Embryonic facial prominence (tissue), 1 donor: Measurements from ENCODE around the gene HMGB4.

Experiments
- DNase-seq: peaks from one replicate; pipeline ENCODE4 v3.0.0-alpha.2; 2016; ENCODE audit errors: extremely low spot score

HMGB4 gene

DNA sequence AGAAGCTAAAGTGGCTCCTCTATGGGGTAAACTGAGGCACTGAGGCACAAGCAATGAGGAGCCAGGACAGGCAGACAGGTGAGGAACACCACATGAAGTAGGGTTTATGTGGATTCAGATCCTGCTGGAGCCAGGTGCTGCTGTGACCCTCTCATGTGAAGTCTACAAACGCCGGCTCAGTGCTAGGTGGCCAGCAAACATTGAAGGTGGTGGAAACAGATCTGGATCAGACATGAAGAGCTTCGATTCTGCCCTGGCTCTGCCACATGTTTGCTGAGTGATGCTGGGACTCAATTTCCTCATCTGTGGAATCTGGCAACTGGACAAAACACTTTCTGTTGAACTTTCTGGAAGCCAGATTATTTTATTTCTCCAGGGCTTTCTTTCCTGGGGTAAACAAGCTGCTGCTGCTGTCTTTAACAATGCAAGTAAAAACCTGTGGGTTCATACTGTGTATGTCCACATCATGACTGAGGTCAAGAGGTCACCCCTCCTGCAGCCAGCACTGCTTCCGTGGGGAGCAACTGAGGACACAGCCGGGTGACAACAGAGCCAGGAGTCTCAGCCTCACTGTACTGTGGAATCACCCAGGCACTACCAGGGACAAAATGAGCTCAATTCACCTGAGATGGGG is 33.3 kb downstream of the HMGB4 start:
- DNase-seq, result no peak

DNA sequence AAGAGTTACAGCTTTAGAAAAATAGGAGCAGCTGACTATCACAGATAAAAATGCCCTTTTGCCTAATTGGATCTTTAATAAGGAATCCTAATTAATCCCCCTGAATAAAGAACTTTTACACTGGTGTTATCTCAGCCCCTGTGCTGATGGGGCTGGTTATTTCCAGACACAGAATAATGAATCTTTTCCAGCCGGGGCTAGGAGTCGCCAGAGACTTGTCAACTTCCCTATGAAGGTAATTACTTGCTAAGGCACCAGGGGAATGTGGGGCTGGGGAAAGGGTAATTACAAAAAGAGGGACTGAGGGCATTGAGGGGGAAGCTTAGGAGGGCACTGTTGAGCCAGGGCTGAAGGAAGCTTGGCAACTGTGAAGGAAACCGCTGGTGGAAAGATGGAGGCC is 34.5 kb downstream of the HMGB4 start:
- DNase-seq, result no peak

DNA sequence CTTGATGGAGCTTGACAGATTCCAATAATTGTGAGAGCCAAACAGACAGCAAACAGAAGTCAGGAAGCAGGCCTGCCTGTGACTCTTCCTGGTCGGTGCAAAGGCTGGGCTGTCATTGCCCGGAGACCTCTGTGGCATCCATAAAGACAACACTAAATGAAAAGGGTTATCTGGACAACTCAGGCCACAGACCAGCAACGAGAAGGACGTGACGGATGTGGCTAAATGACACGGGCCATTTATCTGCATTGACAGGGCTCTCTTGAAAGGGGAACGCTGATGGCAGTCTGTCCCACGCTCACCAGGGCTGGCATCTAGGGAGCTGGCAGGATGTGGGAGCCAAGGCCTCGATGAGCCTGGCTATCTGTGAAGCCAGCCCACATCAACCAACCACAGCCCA is 35.0 kb downstream of the HMGB4 start:
- no peak for DNase-seq

DNA sequence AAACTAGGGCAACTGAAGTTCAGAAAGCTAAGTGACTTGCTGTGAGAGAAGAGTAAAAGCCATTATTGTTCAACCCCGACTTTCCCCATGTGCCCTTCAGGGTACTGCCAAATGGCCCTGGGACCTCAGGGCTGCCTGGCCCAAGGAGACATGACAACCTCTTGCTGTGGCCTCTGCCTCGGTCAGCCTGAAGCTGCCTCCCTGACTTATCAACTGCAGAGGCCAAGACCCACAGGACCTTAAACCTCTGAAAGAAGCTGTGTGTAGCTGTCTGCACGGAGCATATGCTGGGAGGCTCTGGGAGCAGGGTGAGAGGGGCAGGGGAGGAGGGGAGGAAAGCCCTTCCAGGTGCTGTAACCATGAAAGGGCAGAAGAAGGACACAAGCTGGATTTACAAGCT is 35.9 kb downstream of the HMGB4 start:
- no peak for DNase-seq

DNA sequence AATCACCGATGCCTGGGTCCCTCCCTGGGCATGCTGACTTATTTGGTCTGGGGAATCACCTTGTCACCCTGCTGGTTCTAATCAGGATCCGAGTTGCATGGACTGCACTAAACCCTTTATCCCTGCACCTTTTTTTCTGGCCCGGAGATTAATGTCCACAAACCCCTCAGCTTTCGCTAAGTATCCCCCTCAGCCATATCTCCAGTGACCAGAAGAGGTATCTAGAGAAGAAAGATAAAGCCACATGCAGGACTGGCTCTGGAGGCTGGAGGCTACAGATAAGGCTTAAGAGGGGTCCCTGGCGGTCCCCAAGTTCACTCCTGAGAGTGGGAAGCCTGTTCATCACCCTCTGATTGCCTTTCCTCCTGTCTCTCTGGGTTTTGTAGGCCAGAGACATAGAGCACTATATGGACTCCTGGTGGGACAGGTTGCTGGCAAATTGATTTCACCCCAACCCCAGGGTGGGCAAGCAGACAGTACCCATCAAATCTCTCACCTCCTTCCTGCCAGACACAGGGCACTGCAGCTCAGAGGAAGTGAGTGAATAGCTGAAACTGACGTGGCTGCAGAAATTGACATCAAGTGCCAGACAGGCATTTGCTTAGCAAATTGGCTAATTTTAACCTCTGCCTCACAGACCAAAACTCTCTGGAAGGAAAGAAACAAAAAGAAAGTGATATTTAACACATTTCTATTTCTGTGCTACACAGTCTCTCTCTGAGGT is 38.8 kb downstream of the HMGB4 start:
- DNase-seq, result no peak

DNA sequence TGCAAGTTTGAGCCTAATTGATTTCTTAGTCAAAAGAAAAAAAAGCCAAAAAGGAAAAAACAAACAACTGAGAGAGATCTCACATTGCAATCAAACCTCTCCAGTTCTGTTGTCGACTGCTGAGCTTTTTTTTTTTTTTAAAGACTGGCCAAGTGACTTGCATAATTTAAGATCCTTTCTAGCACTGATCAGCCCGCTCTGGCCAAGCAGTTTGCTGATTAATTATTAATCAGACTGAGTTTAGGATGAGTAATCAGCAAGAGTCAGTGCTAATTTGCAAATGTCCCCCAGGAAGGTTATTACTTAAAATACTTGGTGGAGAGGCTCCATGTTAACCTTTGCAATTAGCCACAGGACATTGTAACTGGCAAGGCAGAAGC is 39.3 kb downstream of the HMGB4 start:
- DNase-seq, result no peak

DNA sequence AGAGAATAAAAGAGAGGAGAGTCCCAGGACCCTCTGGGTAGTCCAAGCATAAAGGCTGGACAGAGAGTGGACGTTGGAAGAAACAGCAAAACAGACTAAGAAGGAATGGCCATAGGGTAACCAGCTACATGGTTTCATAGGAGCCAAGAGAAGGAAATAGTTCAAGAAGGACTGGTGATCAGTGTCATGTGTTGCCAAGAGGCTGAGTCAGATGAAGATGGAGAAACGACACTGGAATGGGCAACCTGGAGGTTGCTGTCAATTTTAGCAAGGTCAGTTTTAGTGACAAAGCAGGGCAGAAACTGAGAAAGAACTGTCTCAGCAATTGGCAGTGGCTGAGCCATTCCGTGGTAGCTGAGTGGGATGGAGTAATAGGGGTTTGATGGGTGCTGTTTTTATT is 41.4 kb downstream of the HMGB4 start:
- no peak for DNase-seq

DNA sequence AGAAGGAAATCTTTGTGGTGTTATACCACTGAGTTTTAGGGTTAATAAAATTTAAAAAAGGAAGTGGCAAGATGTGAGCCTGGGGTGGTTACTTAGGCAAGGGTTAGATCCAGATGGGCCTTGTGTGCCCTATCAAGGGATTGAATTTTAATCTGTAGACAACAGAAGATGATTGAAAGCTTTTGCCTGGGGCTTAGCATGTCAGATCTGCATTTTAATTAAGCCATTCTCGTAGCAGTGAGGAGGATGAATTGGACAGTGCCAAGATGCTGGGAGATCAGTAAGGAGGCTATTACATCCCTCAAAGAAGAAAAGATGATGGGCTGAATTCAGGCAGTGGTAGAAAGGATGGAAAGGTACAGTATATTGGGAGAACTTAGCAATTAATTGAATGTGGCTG is 42.3 kb downstream of the HMGB4 start:
- no peak for DNase-seq

DNA sequence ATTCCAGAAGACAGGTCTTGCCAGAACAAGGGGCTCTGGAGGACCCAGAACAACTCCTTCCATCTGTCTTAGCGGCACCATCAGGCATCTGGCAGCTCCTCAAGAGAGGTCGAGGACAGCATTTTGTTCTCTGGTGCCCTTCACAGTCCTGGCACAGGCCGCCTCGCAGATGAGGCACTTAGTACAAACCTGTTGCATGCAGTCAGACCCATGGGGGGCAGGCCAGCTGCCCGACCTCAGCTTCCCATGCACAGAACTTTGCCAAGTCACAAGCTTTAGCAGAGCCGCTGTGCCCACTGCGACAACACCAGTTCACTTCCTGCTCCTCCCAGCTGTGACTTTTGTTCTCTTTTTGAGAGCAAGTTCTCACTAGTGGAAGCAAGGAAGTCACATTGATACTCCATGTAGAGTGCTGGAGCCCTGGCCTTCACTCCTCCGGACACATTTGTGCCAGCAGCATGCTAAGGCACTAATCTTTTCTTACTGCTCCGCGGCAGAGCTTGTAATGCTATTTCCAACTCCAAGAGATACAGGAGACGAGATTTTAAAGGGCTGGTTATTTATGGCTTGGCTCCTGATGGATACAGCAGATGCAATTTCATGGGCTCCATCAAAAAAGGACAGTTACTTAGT is 44.6 kb downstream of the HMGB4 start:
- DNase-seq, result no peak
